HepG2 (cell line): ENCODE results near the gene NET1.
"Not testable (repeated sequence)": the region's sequence is repeated elsewhere in the genome, so short reads cannot be mapped to it uniquely, and the experiment has no call there.

ENCODE experiments used
- EZH2 ChIP-seq: conservative IDR thresholded peaks from 2 replicates; pipeline ENCODE4 v1.6.1; 2012; ENCODE audit warnings: mild to moderate bottlenecking, low read depth, low read length, moderate library complexity
- PBX3 ChIP-seq: sonication (generic); formaldehyde crosslinking; IDR thresholded peaks from 2 replicates; pipeline ENCODE4 v1.8.1; 2023; ENCODE audit warnings: missing genetic modification reagents, inconsistent platforms, borderline replicate concordance
- REST ChIP-seq, 2 experiments: IDR thresholded peaks; 2 replicates each; pipeline ENCODE4 v1.6.1; 2011 to 2012; ENCODE audit warnings: low read length in 2 of 2, borderline replicate concordance in 1 of 2, low read depth in 1 of 2, mild to moderate bottlenecking in 1 of 2, moderate library complexity in 1 of 2

- not testable (repeated sequence) for TF ChIP-seq REST (IDR thresholded peaks at IDR 0.05; ENCODE audit: borderline replicate concordance in 1 of 2, low read depth in 1 of 2, low read length in 2 of 2); EZH2; PBX3 (CRISPR knock-in tag)
Measured at GRCh38 chr10:5379202-5379601, 33.2 kb upstream of the NET1 start.
